HG02798 (cell line): ENCODE measurements around the gene PDE8B.
"Not testable (repeated sequence)": the region's sequence is repeated elsewhere in the genome, so short reads cannot be mapped to it uniquely, and the experiment has no call there.

Experiments
- ATAC-seq: cut with Tn5 transposase; IDR thresholded peaks from one replicate; pipeline ENCODE4 v1.9.1; 2021; ENCODE audit warnings: mild to moderate bottlenecking; ENCODE audit not compliant: unreplicated experiment, poor library complexity

The PDE8B gene

GRCh38 chr5:77426670-77427069 lies 216.2 kb downstream of the PDE8B start:
- ATAC-seq = no peak

- no peak for ATAC-seq
These were observed 217.5 kb downstream of the PDE8B start for GRCh38 chr5:77427998-77428397.

GRCh38 chr5:77428526-77428925 lies 218.0 kb downstream of the PDE8B start:
- ATAC-seq = no peak

GRCh38 chr5:77430726-77431125 lies 220.2 kb downstream of the PDE8B start:
- ATAC-seq = no peak

GRCh38 chr5:77431286-77431685 lies 220.8 kb downstream of the PDE8B start:
- no peak for ATAC-seq

- ATAC-seq = no peak
These were observed 221.2 kb downstream of the PDE8B start for GRCh38 chr5:77431719-77432118.

- no peak for ATAC-seq
These were observed 226.7 kb downstream of the PDE8B start for GRCh38 chr5:77437194-77437593.

GRCh38 chr5:77438071-77438470 lies 227.6 kb downstream of the PDE8B start:
- no peak for ATAC-seq

GRCh38 chr5:77443670-77444069 lies 233.2 kb downstream of the PDE8B start:
- ATAC-seq = no peak

GRCh38 chr5:77444356-77444755 lies 233.9 kb downstream of the PDE8B start:
- no peak for ATAC-seq

GRCh38 chr5:77448831-77449230 lies 238.4 kb downstream of the PDE8B start:
- no peak for ATAC-seq

- ATAC-seq = no peak
These were observed 238.8 kb downstream of the PDE8B start for GRCh38 chr5:77449277-77449676.

GRCh38 chr5:77449981-77450380 lies 239.5 kb downstream of the PDE8B start:
- ATAC-seq = no peak

- no peak for ATAC-seq
These were observed 241.9 kb downstream of the PDE8B start for GRCh38 chr5:77452351-77452750.

GRCh38 chr5:77454123-77454522 lies 243.6 kb downstream of the PDE8B start:
- ATAC-seq = no peak

GRCh38 chr5:77461287-77461686 lies 250.8 kb downstream of the PDE8B start:
- no peak for ATAC-seq

- no peak for ATAC-seq
These were observed 253.4 kb downstream of the PDE8B start for GRCh38 chr5:77463905-77464304.

GRCh38 chr5:77468875-77469274 lies 258.4 kb downstream of the PDE8B start:
- not testable (repeated sequence) for ATAC-seq

- not testable (repeated sequence) for ATAC-seq
These were observed 264.6 kb downstream of the PDE8B start for GRCh38 chr5:77475041-77475440.
